ENCODE measurements around the gene TRMT2A.

The TRMT2A gene

GRCh38 chr22:20062043-20062765 is 54.8 kb downstream of the TRMT2A start:
- no peak for DNase-seq
